ENCODE results near the gene VGF. TPM values are rescaled to one million over a fixed set of nuclear protein-coding genes. Genes with fewer than 3 reads are reported as not detected.
"Not testable (repeated sequence)": the region's sequence is repeated elsewhere in the genome, so short reads cannot be mapped to it uniquely, and the experiment has no call there.

The VGF gene
- total RNA-seq, 1 experiment from 2014 or later: 4.4 TPM

GRCh38 chr7:101133621-101134398 is 31.6 kb downstream of the VGF start:
- DNase-seq (ENCODE audit: low read depth, low spot score) (no peak), ATAC-seq (no peak)
- Histone ChIP-seq H3K4me1 (ENCODE audit: control insufficient read depth, insufficient read depth, low read length) (peaks cover 37% of the 10 kb centered on the region), H3K36me3 (ENCODE audit: control insufficient read depth, insufficient read depth, low read length) (peaks cover 2% of the 10 kb centered on the region), H3K27ac (ENCODE audit: low read length) (peak overlapping the region; percentile 34; the same call in 1 of the 2 replicates), H3K4me3 (ENCODE audit: low read depth in 2 of 2, low read length in 2 of 2) (no peak overlapping the region), H3K27me3 (ENCODE audit: control insufficient read depth, insufficient read depth, low read length) (no peaks in the 10 kb centered on the region), H3K9me3 (ENCODE audit: control insufficient read depth, insufficient read depth, low read depth, low read length) (no peaks in the 10 kb centered on the region)
- ChIA-PET POLR2A (interaction anchor here (0.6 kb wide), 2 partner anchors 10 to 39 kb away, joined by 3 to 5 read pairs; no protein-coding TSS in a partner anchor), CTCF (no interaction called here)
- no TSS peak for BruUV-seq (replicated peaks)
- TF ChIP-seq POLR2AphosphoS5 (IDR thresholded peaks at IDR 0.05; ENCODE audit: low read depth, low read length) (peak; percentile 44; the same call in 1 of the 2 replicates), SIN3A (IDR thresholded peaks at IDR 0.05; ENCODE audit: borderline replicate concordance, insufficient read depth, low read depth, low read length) (no peak)
- intact Hi-C loops (cut with micrococcal nuclease; ENCODE audit: unreplicated experiment) (loop anchor here (2.0 kb wide), 1 partner anchor 39 kb away; no protein-coding TSS in a partner anchor), in situ Hi-C loops (cut with HindIII; ENCODE audit: low pct_unique_long_range_greater_than_20kb, low sequenced_read_pairs) (no loop called here)

GRCh38 chr7:101132626-101133600 is 32.5 kb downstream of the VGF start:
- H3K27me3 ChIP-seq (ENCODE audit: control insufficient read depth, insufficient read depth, low read length); intact Hi-C loops (cut with micrococcal nuclease; ENCODE audit: unreplicated experiment); BruUV-seq (replicated peaks); H3K4me3 ChIP-seq (ENCODE audit: low read depth in 2 of 2, low read length in 2 of 2); in situ Hi-C loops (cut with HindIII; ENCODE audit: low pct_unique_long_range_greater_than_20kb, low sequenced_read_pairs); H3K9me3 ChIP-seq (ENCODE audit: control insufficient read depth, insufficient read depth, low read depth, low read length); DNase-seq (ENCODE audit: low read depth, low spot score); H3K36me3 ChIP-seq (ENCODE audit: control insufficient read depth, insufficient read depth, low read length); ATAC-seq: not testable (repeated sequence)
- Histone ChIP-seq H3K4me1 (ENCODE audit: control insufficient read depth, insufficient read depth, low read length) (peaks cover 35% of the 10 kb centered on the region), H3K27ac (ENCODE audit: low read length) (peak overlapping the region; percentile 34; the same call in 1 of the 2 replicates)
- peak; percentile 11; the same call in 1 of the 2 replicates for TF ChIP-seq POLR2AphosphoS5 (IDR thresholded peaks at IDR 0.05; ENCODE audit: low read depth, low read length)
- POLR2A ChIA-PET: interaction anchor here (0.6 to 0.7 kb wide), 4 partner anchors 10 to 48 kb away, joined by 3 to 5 read pairs (median 4); partner anchors contain the start of gene TRIM56
- CTCF ChIA-PET: interaction anchor here (0.7 kb wide), 1 partner anchor 10 kb away, joined by 12 read pairs; no protein-coding TSS in a partner anchor

DNA sequence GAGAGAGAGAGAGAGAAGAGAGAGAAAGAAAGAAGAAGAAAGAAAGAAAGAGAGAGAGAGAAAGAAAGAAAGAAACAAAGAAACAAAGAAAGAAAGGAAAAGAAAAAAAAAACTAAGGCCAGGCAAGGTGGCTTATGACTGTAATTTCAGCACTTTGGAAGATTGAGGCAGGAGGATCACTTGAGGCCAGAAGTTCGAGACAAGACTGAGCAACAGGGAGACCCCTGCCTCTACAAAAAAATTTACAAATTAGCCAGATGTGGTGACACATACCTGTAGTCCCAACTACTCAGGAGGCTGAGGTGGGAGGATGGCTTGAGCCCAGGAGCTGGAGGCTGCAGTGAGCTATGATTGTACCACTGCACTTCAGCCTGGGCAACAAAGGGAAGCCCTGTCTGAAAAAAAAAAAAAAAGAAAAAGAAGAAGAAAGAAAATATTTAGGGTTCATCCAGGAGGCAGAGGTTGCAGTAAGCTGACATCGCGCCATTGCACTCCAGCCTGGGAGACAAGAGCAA is 35.7 kb downstream of the VGF start:
- no peaks in the 10 kb centered on the region for H3K36me3 ChIP-seq (ENCODE audit: control insufficient read depth, insufficient read depth, low read length)
- in situ Hi-C loops (cut with HindIII; ENCODE audit: low pct_unique_long_range_greater_than_20kb, low sequenced_read_pairs): no loop called here
- no peaks in the 10 kb centered on the region for H3K27me3 ChIP-seq (ENCODE audit: control insufficient read depth, insufficient read depth, low read length)
- peak overlapping the region; percentile 98 for H3K27ac ChIP-seq (ENCODE audit: low read length)
- TF ChIP-seq SIN3A (IDR thresholded peaks at IDR 0.05; ENCODE audit: borderline replicate concordance, insufficient read depth, low read depth, low read length) (no peak), TCF7L2 (IDR thresholded peaks at IDR 0.05; ENCODE audit: low read depth, low read length) (no peak), POLR2AphosphoS5 (IDR thresholded peaks at IDR 0.05; ENCODE audit: low read depth, low read length) (no peak), CTCF (IDR thresholded peaks at IDR 0.05) (no peak), REST (IDR thresholded peaks at IDR 0.05; ENCODE audit: insufficient read depth in 1 of 2, low read depth in 2 of 2, low read length in 1 of 2) (no peak)
- CTCF ChIA-PET: no interaction called here
- ATAC-seq (no peak), DNase-seq (ENCODE audit: low read depth, low spot score) (no peak)
- POLR2A ChIA-PET: interaction anchor here (0.6 to 1.8 kb wide), 3 partner anchors 12 to 119 kb away, joined by 4 to 13 read pairs (median 9); no protein-coding TSS in a partner anchor
- peak overlapping the region; percentile 51 to 90 for H3K4me3 ChIP-seq (ENCODE audit: low read depth in 2 of 2, low read length in 2 of 2)
- peaks cover 44% of the 10 kb centered on the region for H3K4me1 ChIP-seq (ENCODE audit: control insufficient read depth, insufficient read depth, low read length)
- BruUV-seq (replicated peaks): no TSS peak
- intact Hi-C loops (cut with micrococcal nuclease; ENCODE audit: unreplicated experiment): no loop called here
- no peaks in the 10 kb centered on the region for H3K9me3 ChIP-seq (ENCODE audit: control insufficient read depth, insufficient read depth, low read depth, low read length)

Data from Panc1 (cell line).